Stimulated activated CD4-positive, alpha-beta T cell treated with anti-CD3 and anti-CD28 coated beads, Interleukin-15, amount 100 ng/mL, for 48 hours (primary cell): ENCODE measurements around the gene KISS1.

Experiments used
- DNase-seq, 2 donors: peaks; one replicate each; pipeline ENCODE4 v3.0.0-alpha.2; 2020; ENCODE audit warnings: low read depth in 2 of 2

The KISS1 gene

GRCh38 chr1:204192046-204192445, 4.2 kb downstream of the KISS1 start:
- DNase-seq = no peak

- DNase-seq = no peak
Measured at GRCh38 chr1:204191456-204191855, 4.8 kb downstream of the KISS1 start.

GRCh38 chr1:204190212-204191211, 5.8 kb downstream of the KISS1 start:
- no peak for DNase-seq

- DNase-seq = no peak
Measured at GRCh38 chr1:204188959-204189639, 7.2 kb downstream of the KISS1 start.

- DNase-seq = no peak
Measured at GRCh38 chr1:204186597-204186996, 9.7 kb downstream of the KISS1 start.

- DNase-seq = no peak
Measured at GRCh38 chr1:204181116-204181515, 15.2 kb downstream of the KISS1 start.

GRCh38 chr1:204180133-204180532, 16.2 kb downstream of the KISS1 start:
- no peak for DNase-seq

- no peak for DNase-seq
Measured at GRCh38 chr1:204178487-204179281, 17.6 kb downstream of the KISS1 start.

GRCh38 chr1:204177133-204177532, 19.2 kb downstream of the KISS1 start:
- DNase-seq = no peak

- DNase-seq = no peak
Measured at GRCh38 chr1:204176049-204176448, 20.2 kb downstream of the KISS1 start.

- DNase-seq = no peak
Measured at GRCh38 chr1:204174958-204175357, 21.3 kb downstream of the KISS1 start.

GRCh38 chr1:204172404-204173029, 23.8 kb downstream of the KISS1 start:
- no peak for DNase-seq

GRCh38 chr1:204171751-204172178, 24.5 kb downstream of the KISS1 start:
- DNase-seq = no peak

- DNase-seq = no peak
Measured at GRCh38 chr1:204170494-204171155, 25.7 kb downstream of the KISS1 start.

GRCh38 chr1:204169858-204170257, 26.4 kb downstream of the KISS1 start:
- no peak for DNase-seq

GRCh38 chr1:204167730-204168129, 28.6 kb downstream of the KISS1 start:
- DNase-seq = no peak

- DNase-seq = no peak
Measured at GRCh38 chr1:204166219-204166618, 30.1 kb downstream of the KISS1 start, which contains the start of gene REN. Gene REN (minus strand): TSS chr1:204166337. CDS start chr1:204166293, 44 bp downstream.

- DNase-seq = peak; percentile 59 to 67
Measured at GRCh38 chr1:204162494-204163074, 33.7 kb downstream of the KISS1 start.

- DNase-seq = no peak
Measured at GRCh38 chr1:204161609-204162493, 34.4 kb downstream of the KISS1 start.
